Epithelial cell of alveolus of lung (primary cell): ENCODE measurements around the gene MBNL3. TPM values are rescaled to one million over a fixed set of nuclear protein-coding genes. Genes with fewer than 3 reads are reported as not detected.

Experiments
- total RNA-seq: library from RNA; depleted of rRNA; stranded (reverse); fragments of >200 nt; gene quantifications from 2 replicates; pipeline ENCODE4 v1.2.1, GENCODE V29; 2015

Gene MBNL3
- 3.8 and 6.5 TPM in 2 replicates for total RNA-seq

GRCh38 chrX:132488819-132489577 is at the start of gene MBNL3:
TSS of gene MBNL3 (minus strand) at chrX:132489038. CDS start at chrX:132439611, 49,427 bp downstream.

